Osteoblast (primary cell): ENCODE measurements around the gene USP17L15. TPM values are rescaled to one million over a fixed set of nuclear protein-coding genes. Genes with fewer than 3 reads are reported as not detected.
"Not testable (repeated sequence)": the region's sequence is repeated elsewhere in the genome, so short reads cannot be mapped to it uniquely, and the experiment has no call there.

Experiments
- DNase-seq: peaks from one replicate; pipeline ENCODE4 v3.0.0; 2011; ENCODE audit warnings: low spot score, mixed read lengths; ENCODE audit not compliant: insufficient read length; ENCODE audit errors: missing footprints
- H2AFZ ChIP-seq: 2 replicates; pipeline ENCODE4 v1.6.0; 2011; ENCODE audit warnings: mild to moderate bottlenecking, low read length
- H3K27ac ChIP-seq: 2 replicates; pipeline ENCODE4 v1.5.1; 2011; ENCODE audit warnings: mild to moderate bottlenecking, low read depth, low read length, moderate library complexity
- H3K27me3 ChIP-seq: 2 replicates; pipeline ENCODE4 v1.6.0; 2012; ENCODE audit warnings: mild to moderate bottlenecking, control low read depth, inconsistent platforms, low read length, moderate library complexity; ENCODE audit not compliant: insufficient read depth
- H3K36me3 ChIP-seq: 2 replicates; pipeline ENCODE4 v1.5.1; 2011; ENCODE audit warnings: mild to moderate bottlenecking, low read length, control low read depth, moderate library complexity; ENCODE audit not compliant: insufficient read depth
- H3K4me1 ChIP-seq: 2 replicates; pipeline ENCODE4 v1.5.1; 2011; ENCODE audit warnings: mild to moderate bottlenecking, low read length, control low read depth, moderate library complexity; ENCODE audit not compliant: insufficient read depth
- H3K4me2 ChIP-seq: 2 replicates; pipeline ENCODE4 v1.6.0; 2011; ENCODE audit warnings: mild to moderate bottlenecking, low read length; ENCODE audit not compliant: insufficient read depth
- H3K4me3 ChIP-seq: fragments of 200-600 bp; sonication (generic); 3 replicates; pipeline ENCODE4 v1.5.1; 2012; ENCODE audit warnings: mild to moderate bottlenecking, low read length, inconsistent platforms; ENCODE audit not compliant: insufficient read depth
- H3K79me2 ChIP-seq: 2 replicates; pipeline ENCODE4 v1.6.0; 2012; ENCODE audit warnings: mild to moderate bottlenecking, low read length, control low read depth, inconsistent platforms; ENCODE audit not compliant: insufficient read depth
- H3K9me3 ChIP-seq: 2 replicates; pipeline ENCODE4 v1.5.1; 2011; ENCODE audit warnings: low read depth, low read length, control low read depth
- H4K20me1 ChIP-seq: 2 replicates; pipeline ENCODE4 v1.6.0; 2012; ENCODE audit warnings: mild to moderate bottlenecking, low read length, control low read depth; ENCODE audit not compliant: insufficient read depth
- total RNA-seq: library from RNA; depleted of rRNA; stranded (reverse); fragments of >200 nt; gene quantifications from 2 replicates; pipeline ENCODE4 v1.2.3, GENCODE V29; 2012

USP17L15 gene
- total RNA-seq, 1 donor: not detected

GRCh38 chr4:9243579-9243978 is 9.4 kb downstream of the USP17L15 start, which contains the start of gene USP17L17:
Gene USP17L17, plus strand, starts transcription at chr4:9243879. Its CDS starts 0 bp downstream, at chr4:9243879.
- H3K4me3 ChIP-seq, H4K20me1 ChIP-seq, H3K27ac ChIP-seq, H3K27me3 ChIP-seq, H3K79me2 ChIP-seq, H3K4me1 ChIP-seq, H2AFZ ChIP-seq, H3K36me3 ChIP-seq, H3K9me3 ChIP-seq, DNase-seq, H3K4me2 ChIP-seq: not testable (repeated sequence)

GRCh38 chr4:9247953-9248680 is 13.9 kb downstream of the USP17L15 start, which contains the start of gene USP17L18:
Gene USP17L18, plus strand, starts transcription at chr4:9248630. Its CDS starts 0 bp downstream, at chr4:9248630.
- not testable (repeated sequence) for DNase-seq, H3K4me3 ChIP-seq, H3K27ac ChIP-seq, H3K36me3 ChIP-seq, H3K4me2 ChIP-seq, H3K9me3 ChIP-seq, H3K79me2 ChIP-seq, H3K27me3 ChIP-seq, H2AFZ ChIP-seq, H3K4me1 ChIP-seq, H4K20me1 ChIP-seq

GRCh38 chr4:9253078-9253477 is 18.9 kb downstream of the USP17L15 start, which contains the start of gene USP17L19:
Gene USP17L19, plus strand, starts transcription at chr4:9253378. Its CDS starts 0 bp downstream, at chr4:9253378.
- H4K20me1 ChIP-seq: not testable (repeated sequence)

GRCh38 chr4:9257824-9258223 is 23.6 kb downstream of the USP17L15 start, which contains the start of gene USP17L20:
Gene USP17L20, plus strand, starts transcription at chr4:9258124. Its CDS starts 0 bp downstream, at chr4:9258124.
- not testable (repeated sequence) for H3K27ac ChIP-seq, H3K4me1 ChIP-seq, H3K36me3 ChIP-seq, H3K4me3 ChIP-seq, H3K27me3 ChIP-seq, DNase-seq, H3K4me2 ChIP-seq, H3K79me2 ChIP-seq, H2AFZ ChIP-seq, H3K9me3 ChIP-seq, H4K20me1 ChIP-seq

More at GRCh38 chr4:9253078-9253477, 18.9 kb downstream of the USP17L15 start, which contains the start of gene USP17L19:
- H2AFZ ChIP-seq, H3K27ac ChIP-seq, H3K4me2 ChIP-seq, H3K9me3 ChIP-seq, H3K4me1 ChIP-seq, DNase-seq, H3K36me3 ChIP-seq, H3K27me3 ChIP-seq, H3K4me3 ChIP-seq, H3K79me2 ChIP-seq: not testable (repeated sequence)

- not testable (repeated sequence) for H3K4me1 ChIP-seq, H3K27ac ChIP-seq, H3K79me2 ChIP-seq, DNase-seq, H3K4me3 ChIP-seq, H3K36me3 ChIP-seq, H3K9me3 ChIP-seq, H4K20me1 ChIP-seq, H2AFZ ChIP-seq, H3K4me2 ChIP-seq, H3K27me3 ChIP-seq
Observed at GRCh38 chr4:9262572-9262971, 28.4 kb downstream of the USP17L15 start, which contains the start of gene USP17L21. Gene USP17L21, plus strand, starts transcription at chr4:9262872. Its CDS starts 0 bp downstream, at chr4:9262872.

- not testable (repeated sequence) for H3K36me3 ChIP-seq, H3K9me3 ChIP-seq, H3K27ac ChIP-seq, H4K20me1 ChIP-seq, DNase-seq, H3K4me1 ChIP-seq, H3K27me3 ChIP-seq, H2AFZ ChIP-seq, H3K4me3 ChIP-seq, H3K79me2 ChIP-seq, H3K4me2 ChIP-seq
Observed at GRCh38 chr4:9267319-9267718, 33.1 kb downstream of the USP17L15 start, which contains the start of gene USP17L22. Gene USP17L22, plus strand, starts transcription at chr4:9267619. Its CDS starts 0 bp downstream, at chr4:9267619.

- not testable (repeated sequence) for H3K9me3 ChIP-seq, H3K27ac ChIP-seq, H3K36me3 ChIP-seq, H3K4me2 ChIP-seq, H3K4me3 ChIP-seq, H3K27me3 ChIP-seq, H3K4me1 ChIP-seq, H3K79me2 ChIP-seq, H4K20me1 ChIP-seq, H2AFZ ChIP-seq, DNase-seq
Observed at GRCh38 chr4:9271719-9272118, 37.5 kb downstream of the USP17L15 start.
